Measurements from ENCODE around the gene TFAP2D.

TFAP2D gene

DNA sequence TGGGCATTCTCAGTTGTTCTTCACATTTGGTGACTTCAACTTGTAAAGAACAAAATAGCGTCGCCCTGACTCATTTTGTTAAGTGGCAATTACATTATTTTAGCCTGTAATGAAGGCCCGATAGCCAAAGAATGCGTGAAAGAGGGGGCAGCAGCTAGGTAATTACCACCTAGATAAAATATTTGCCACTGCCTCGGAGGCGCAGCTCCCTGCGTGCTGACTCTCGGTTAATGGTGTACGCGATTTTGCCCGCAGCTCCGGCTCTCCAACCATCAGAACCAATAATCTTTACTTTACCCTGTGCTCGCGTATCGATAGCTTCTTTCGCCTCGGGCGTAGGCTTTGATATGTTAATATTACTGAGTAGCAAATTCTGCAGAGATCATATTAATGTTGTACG is 8.7 kb downstream of the TFAP2D start:
- no peak for DNase-seq

DNA sequence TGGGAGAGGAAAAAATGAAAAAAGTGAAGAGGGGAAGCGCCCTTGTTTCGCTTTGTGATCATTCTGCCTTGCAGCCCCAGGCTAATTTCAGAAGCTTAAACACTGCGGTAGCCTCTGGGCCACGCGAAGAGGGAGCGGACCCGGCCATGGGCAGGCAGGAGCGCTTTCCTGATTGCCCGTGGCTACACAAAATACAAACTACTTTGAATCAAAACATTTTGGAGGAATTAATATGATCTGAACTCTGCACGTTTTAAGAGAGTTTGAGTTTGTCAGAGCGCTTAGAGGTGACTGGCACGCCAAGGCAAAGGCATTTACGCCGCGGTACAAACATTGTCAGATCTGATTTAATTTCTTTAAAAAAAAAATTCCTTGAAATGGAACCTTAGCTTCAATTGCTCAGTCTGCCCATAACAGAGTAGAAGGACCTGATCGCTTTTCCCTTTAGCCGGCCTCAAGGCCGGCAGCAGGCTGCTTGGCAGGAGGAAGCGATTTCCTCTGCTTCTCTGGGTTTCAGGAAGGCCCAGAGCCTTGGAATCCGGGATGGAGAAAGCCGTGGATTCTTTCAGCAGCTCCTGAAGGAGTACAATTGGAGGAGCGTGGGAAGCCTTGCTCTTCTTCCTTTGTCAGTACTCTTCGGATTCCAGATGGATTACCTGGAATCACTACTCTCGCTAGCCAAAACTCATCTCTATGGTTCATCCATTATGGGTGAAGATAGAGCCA is 9.7 kb downstream of the TFAP2D start:
- no peak for DNase-seq

DNA sequence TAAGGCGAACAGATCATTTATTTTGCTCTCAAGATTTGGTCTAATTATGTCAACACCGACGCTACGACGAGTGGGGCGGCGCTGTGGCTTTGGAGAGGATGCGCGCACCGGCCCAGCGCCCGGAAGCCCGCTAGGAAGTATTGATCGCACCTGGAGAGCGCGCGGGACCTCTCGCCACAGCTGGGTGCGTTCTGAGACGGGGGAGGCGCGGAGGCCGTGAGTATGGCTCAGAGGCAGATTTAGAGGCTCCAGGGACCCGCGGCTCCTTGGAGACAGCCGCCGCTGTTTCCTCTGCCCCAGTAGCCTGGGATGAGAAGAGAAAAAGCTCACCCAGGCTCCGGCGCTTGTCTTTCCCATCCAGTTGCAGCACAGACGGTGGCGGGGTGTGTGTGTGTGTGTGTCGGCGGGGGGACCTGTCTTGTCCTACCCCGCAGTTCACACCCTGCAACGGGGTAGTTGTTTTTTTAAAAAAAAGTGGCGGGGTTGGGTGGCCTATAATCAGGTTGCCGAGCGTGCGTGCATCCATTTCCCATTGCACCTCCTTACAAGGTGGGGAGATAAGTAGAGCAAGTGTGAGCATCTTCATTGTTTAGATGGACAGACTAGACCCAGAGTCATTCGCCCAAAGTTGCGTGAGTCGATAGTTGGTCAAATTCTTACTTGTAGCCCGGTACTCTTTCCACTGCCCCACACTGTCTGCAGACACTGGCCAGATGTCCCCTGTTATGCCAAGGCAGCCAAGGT is 11.2 kb downstream of the TFAP2D start:
- DNase-seq: peak in 1 of 2 experiments; percentile 6

DNA sequence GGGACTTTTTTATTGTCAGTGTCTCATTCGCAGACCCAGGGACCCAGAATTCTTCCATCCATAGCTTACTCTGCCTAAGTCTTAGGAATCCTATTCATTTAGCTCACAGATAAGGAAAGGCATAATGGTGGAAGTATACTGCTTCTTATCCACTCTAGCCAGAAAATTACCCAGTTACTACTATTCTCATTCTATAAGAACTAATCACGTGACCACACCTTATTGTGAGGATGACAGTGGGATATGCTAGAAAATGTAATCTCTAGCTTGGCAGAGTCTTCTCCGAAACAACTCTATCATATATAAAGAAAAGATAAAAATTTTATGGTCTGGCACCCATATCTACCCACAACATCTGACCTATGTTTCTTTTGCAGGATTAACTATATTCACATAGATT is 21.2 kb downstream of the TFAP2D start:
- DNase-seq: no peak

DNA sequence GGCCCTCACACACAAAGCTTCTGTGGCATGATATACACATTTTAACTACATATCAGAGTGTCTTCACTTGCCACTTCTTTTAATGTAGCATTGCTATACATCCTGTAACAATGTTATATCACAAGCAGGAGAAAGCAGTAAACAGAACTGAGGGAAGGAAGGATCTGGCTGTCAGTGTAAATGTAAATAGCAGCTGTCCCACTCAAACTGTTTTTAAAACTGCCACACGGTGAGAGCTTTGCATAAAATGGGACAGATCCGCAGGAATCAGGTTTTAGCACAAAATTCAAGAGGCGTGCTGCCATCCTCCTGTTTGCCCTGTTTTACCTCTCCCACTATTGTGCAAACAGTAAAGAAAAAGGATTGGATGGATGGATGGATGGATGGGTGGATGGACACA is 28.8 kb downstream of the TFAP2D start:
- DNase-seq: no peak

DNA sequence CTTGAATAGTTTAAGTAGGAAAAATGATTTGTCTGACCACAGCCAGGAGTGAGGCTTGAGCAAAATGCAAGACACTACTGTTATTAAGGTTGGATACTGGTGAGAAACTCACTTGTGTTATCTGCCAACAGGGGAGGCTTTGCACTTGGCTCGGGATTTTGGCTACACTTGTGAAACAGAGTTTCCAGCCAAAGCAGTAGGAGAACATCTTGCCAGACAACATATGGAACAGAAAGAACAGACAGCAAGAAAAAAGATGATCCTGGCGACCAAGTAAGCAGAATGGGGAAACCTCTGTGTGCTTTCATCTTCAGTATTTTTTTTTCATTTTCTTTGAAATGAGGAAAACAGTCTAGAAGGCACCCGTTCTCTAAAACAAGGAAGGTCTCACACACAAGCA is 31.6 kb downstream of the TFAP2D start:
- no peak for DNase-seq

DNA sequence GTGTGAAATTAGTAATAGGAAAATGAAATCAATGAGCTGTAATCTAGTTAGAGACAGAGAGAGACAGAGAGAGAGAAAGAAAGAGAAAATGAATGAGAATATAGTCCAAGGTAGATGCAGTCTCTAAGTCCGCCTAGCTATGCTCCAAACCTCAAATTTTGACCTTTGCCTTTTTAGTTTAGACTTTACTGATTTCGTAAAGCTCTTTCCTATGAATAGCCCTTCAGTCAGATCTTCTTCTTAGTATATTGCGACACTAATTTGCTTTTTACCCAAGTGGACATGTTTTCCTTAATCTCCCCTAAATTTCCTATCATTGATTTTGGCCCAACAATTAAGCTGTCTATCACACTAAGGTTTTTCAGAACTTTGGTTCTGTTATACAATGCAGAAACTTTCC is 49.5 kb downstream of the TFAP2D start:
- DNase-seq: no peak

DNA sequence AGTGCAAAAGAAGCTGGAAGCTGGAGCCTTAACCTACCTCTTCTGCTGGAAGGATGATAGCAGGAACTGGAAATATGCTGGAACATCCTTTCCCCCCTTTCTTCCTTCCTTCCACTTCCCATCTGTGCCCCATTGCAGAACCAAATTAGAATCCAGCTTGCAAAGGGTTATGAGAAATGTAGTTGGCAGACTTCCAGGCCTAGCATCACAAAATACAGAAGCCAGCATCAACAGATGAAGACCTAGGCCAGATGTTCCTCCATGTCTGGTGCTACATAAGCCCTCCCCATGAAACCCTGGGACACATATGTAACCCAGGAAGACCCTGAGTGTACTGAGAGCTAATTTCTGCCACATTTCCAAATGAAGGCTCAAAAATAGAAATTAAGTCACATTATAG is 65.4 kb downstream of the TFAP2D start:
- no peak for DNase-seq

DNA sequence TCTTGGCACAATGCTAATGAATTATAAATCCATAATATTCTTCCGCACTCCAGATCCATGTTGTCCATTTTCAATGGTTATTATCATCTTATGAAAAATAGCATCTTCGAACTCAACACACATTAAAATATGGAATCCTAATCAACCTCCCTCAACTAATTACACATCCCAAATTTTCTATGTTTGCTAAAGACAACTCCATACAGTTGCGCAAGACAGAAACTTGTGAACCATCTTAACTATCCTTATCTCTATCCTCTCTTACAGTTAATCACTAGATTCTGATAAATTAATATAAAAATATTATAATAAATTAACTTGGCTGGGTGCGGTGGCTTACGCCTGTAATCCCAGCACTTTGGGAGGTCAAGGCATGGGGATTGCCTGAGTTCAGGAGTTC is 67.1 kb downstream of the TFAP2D start:
- DNase-seq: no peak

DNA sequence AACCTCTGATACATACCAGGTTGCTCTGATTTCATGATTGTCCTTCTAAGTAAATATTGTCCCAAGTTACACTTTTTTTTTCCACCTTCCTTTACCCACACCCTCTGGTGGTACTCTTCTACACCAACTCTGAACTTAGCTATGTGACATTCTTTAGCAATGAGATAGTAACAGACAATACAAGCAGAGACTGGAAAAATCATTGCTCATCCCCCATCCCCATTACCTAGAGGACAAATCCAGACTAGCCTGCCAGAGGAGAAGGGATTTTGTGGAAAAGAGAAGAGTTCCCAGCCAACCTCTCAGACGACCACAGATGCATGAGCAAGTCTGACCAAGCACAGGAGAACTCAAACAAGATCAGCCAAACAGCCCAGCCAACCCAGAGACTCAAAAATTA is 72.6 kb downstream of the TFAP2D start:
- no peak for DNase-seq

DNA sequence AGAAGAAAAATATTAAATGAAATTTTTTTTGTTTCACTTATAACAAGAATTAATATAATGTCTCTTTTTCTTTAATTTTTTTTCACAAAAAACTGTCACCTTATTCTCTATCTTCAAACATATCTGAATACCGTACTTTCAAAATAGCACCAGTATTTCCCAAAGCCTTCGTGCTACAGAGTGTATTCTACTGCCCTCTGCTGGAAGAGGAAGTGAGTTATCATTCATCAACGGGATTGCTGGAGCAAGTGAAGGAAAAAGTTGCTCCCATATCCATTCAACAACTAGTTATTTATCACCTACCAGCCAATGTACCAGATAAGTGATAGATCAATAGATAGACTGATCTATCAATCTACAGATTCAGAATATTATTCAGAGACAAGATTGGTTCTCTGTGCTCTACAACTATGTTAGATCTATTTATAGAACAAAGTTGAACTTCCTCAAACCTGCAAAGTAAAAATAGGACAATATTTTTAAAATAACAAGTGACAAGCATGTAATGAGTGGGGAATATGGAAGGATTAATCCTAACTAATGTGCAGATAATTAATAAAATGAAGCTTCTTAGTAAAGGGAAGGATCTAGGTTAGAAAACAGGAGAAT is 78.7 kb downstream of the TFAP2D start:
- DNase-seq: peak in 1 of 2 experiments; percentile 7

DNA sequence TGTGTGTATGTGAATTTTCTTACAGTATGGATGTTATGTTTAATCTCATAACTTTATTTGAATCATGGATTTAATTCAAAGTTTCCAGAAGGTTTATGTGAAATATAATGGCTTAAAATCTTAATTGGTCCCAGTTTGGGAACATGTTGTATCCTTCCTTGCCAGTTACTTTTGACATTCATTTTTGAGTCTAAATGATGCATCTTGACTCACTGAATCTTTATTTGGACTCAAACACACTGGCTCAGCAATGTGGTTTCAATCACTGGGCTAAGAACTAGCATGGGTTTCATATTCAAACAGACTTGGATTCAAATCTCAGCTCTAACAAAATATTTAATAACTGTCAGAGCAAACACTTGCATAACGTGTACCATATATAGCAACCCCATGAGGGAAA is 79.4 kb downstream of the TFAP2D start:
- no peak for DNase-seq

DNA sequence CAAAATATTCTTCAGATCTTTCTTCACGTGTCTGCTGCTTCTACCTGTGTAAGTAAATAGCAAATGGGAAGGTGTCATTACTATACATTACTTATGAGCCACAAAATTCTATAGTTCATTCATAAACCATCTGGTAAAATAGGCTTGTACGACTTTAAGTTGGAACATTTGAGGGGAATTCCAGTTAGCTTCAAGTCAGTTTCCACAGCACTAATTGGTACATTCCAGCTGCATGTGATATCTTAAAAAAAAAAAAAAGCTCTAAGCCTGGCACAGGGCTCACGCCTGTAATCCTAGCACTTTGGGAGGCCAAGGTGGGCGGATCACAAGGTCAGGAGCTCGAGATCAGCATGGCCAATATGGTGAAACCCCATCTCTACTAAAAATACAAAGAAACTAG is 82.2 kb downstream of the TFAP2D start:
- DNase-seq: no peak

DNA sequence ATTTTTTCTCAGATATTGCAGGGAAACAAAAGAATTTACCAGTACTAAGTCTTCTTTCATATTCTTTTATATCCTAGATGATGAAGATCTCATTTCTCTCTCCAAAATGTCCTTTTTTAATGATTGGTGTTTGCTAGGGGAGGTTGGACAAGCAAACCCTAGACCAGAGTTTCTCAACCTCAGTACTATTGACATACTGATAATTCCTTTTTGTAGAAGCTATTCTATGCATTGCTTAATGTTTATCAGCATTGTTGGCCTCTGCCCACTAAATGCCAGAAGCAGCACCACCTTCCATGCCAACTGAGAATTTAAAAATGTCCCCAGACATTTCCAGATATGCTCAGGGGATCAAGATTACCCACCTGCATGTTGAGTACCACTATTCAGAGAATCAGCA is 91.0 kb downstream of the TFAP2D start:
- DNase-seq: no peak

DNA sequence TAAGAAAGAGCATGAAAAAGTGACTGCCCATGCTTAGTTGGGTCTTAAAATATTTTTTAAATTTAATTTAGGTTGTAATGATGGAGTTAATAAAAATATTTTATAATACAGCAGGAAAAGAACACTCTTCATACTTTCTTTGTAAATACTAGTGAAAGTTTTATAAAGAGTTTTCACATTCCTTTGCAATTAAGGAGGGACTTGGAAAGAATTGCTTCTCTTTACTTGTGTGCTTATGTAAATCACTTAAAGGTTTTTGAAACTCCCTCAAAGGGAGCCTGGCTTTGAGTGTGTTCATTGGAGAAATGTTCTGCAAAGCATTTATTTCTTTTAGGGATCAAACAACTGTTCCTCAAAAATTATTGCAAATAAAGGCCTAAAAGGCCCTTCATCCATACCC is 93.7 kb downstream of the TFAP2D start:
- no peak for DNase-seq

DNA sequence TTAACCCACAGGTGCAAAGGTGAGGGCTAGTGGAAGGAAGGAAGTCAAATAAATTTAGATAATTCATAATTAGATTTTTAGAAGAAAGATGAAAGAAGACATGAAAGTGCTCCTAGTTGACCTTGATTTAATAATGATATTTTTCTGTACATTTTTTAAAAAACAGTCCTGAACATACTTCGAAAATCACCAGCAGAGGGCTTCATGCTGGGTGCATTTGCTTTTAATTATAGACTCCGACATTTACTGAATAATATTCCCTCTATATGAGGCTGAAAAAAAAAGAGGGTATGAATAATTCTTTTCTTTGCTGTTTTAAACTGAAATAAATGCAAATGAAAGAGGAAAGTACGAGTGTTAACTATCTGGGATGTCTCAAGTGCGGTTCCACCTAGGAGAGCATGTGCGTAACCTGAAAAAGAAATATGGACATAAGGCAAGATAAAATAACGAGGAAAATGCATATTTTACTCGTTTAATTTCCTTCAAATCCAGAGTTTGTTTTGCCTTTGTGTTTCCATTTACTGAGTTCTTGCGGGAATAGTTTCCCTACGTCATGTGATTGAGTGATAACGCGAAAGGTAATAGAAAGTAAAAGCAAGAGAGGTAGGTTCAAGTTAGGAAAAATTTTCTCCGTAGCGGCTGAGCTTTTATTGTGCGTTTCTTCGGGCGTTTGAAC is 102.2 kb downstream of the TFAP2D start:
- no peak for DNase-seq

DNA sequence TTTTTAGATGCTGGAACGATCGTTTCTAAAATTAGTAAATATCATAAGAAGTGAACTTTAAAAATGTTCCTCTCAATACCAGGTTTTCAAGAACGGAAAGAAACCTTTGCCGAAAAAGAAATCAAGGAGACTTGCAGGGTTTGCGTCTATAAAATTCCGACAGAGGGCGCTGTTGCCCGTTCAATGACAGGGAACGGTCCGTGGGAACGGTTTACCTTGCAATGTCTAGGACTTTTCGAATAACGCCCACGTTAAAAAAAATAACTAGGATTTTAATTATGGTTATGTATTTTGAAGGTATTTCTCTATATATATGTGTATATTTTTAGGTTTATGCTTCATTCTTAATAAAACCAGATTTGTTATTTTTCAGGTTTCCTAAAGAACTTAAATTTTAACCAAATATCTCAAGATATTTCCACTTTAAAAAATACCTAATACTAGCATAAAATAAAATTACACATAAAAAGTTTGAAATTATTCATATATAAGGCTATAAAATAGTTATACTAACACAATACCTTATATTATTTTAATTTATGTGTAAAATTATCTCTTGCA is 102.9 kb downstream of the TFAP2D start:
- DNase-seq: peak; percentile 44 to 50

DNA sequence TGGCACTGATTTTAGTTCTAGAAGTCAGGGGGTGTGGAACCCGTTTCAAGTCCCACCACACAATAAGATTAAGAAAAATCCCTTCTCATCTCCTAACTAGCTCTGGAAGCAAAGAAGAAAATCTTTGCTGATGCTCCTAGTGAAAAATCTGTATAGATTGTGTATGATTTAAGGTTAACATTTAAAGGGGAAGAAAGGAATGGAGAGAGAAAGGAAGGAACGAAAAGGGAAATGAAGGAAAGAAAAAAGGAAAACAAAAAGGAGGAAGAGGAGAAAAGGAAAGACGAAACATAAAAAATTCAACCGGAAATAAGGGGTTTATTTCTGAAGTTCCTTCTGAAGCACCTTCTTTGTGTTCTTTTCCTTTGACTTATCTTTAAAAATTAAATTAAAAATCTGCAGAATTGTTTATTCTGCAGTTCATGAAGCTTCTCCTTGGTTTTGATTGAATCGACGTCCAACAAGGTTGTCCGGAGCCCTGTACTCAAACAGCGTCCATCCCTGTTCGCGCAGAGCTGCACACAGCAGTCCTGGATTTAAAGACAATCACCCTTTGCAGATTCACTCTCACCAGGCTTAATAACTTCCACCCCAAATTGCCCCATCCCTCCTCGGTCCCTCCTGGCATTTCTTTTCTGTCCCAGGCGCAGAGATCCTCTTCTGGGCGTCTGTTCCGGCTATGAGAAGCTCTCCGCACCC is 103.8 kb downstream of the TFAP2D start:
- DNase-seq: no peak

DNA sequence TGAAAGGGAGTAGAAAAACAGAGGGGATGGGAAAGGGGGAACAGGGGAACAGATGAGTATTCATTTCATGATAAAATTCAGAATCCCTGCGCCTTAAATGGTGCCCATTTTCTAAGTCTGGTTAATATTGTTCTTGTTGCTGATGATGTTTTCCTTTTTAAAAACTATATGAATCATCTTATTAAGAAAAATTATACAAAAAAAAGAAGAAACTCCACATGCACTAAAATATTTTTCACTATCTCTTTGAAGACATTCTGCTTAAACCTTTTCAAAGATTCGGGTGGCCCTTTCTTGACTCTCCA is 104.3 kb downstream of the TFAP2D start:
- no peak for DNase-seq

DNA sequence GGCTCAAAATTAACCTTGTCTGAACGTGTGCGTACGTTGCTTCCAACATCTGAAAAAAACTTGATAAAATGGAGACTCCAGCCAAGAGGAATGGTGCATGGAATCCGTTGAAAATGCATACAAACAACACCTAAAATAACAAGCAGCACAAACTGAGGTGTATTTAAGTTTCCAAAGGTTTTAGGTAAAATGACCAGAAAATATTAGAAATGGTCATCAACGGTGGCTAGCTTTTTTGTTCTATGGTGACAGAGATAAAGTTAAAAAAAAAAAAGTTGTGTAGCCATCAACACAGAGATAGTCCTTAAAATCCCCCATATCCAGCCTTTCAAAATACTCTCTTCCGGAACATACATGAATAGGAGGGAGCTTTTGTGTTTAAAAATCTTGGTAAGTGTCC is 104.7 kb downstream of the TFAP2D start:
- DNase-seq: no peak

DNA sequence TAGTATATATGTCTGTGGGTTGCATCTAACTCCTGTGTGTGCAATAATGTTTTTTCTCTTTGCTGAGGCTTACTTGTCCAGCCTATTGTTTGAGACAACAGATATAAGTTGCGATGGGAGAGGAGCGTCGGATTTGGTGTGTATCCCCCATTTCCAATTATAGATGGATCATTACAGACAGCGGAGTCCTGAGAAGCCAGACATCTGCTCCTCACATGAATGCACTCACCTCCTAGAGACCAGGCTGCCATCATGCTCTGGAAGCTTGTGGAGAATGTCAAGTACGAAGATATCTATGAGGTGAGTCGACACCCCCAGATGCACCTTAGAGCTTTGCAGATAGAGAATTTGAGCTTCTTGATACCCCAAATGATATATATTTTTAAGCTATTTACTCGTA is 105.3 kb downstream of the TFAP2D start, which contains the start of gene TFAP2B:
TFAP2B (plus strand) TSS at position 199 of the 400 bp plus-strand sequence; CDS start at position 220, 21 bp downstream.
- DNase-seq: no peak

DNA sequence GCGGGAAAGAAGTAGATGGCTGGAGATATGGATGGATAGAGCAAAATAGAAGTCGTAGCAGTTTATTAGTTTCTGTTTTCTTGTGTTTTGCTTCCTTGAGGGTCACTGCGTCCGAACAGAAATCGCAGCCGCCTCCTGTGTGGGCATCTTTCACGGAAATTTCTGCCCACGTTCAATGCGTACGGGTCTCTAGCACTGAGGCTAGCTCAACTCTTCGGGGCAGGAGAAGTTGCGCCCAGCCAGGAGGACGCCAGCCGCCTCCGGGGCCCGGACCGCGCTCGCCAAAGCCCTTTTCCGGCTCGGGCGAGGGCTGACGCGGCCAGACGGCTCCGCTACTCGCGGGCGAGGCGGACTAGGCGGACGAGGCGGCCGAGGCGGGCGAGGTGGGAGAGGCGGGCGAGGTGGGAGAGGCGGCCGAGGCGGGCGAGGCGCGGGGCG is 106.2 kb downstream of the TFAP2D start:
- no peak for DNase-seq

Measured in NCI-H187 (cell line).